GM20431 (cell line): ENCODE results near the gene MAN1B1.
"Not testable (repeated sequence)": the region's sequence is repeated elsewhere in the genome, so short reads cannot be mapped to it uniquely, and the experiment has no call there.

ENCODE experiments used
- in situ Hi-C: fragments of 300-500 bp; cut with MseI, MboI; formaldehyde crosslinking; loops from one replicate; pipeline ENCODE4 v1.15.0; 2020; ENCODE audit warnings: low sequenced_read_pairs; ENCODE audit not compliant: unreplicated experiment

The MAN1B1 gene

DNA sequence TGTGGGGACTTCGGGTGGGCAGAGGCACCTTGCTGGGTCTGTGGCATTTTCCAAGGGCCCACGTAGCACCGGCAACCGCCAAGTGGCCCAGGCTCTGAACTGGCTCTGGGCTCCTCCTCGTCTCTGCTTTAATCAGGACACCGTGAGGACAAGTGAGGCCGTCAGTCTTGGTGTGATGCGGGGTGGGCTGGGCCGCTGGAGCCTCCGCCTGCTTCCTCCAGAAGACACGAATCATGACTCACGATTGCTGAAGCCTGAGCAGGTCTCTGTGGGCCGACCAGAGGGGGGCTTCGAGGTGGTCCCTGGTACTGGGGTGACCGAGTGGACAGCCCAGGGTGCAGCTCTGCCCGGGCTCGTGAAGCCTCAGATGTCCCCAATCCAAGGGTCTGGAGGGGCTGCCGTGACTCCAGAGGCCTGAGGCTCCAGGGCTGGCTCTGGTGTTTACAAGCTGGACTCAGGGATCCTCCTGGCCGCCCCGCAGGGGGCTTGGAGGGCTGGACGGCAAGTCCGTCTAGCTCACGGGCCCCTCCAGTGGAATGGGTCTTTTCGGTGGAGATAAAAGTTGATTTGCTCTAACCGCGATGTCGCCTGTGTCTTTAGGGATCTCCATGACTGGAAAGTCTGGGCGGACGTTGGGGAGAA lies 21.9 kb downstream of the MAN1B1 start:
- in situ Hi-C loops: loop anchor here (10.0 kb wide), 1 partner anchor 126 kb away; the partner anchor contains the start of gene SLC34A3

- in situ Hi-C loops: loop anchor here (10.0 kb wide), 1 partner anchor 125 kb away; the partner anchor contains the start of gene SLC34A3
Observed at GRCh38 chr9:137109250-137110146, 22.7 kb downstream of the MAN1B1 start.

DNA sequence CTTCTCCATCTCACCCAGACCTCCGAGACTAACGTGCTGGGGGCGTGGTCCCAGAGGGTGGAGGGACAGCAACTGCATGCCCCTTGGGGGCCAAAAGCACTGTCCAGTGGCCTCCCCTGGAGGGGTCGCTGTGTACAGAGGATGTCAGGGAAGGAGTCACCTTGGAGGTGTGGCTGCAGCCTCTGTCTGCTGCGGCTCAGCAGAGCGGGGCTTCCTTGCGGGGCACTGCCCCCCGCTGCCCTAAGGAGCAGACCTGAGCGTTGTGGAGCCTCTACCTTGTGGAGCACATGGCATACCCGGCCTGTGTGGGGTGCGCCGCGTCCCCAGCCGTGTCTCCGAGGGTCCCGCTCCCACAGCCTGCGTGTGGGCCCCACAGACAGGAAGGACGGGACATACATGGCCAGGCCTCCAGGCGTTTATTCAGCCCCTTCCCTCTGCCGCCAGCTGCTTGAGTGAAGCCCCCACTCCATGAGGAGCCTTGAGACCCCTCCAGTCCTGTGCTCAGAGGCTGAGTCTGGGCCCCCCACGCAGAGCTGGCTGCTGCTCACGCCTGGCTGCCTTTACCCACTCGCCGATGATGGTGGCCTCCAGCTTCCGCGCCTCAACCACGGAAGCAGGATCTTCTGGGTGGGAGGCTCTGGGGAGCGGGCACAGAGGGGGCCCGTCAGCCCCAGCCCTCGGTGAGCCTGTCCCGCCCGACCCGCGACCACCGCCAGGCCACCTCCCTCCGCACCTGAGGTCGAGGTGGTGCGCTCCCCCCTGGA lies 23.5 kb downstream of the MAN1B1 start:
- in situ Hi-C loops: no loop called here

DNA sequence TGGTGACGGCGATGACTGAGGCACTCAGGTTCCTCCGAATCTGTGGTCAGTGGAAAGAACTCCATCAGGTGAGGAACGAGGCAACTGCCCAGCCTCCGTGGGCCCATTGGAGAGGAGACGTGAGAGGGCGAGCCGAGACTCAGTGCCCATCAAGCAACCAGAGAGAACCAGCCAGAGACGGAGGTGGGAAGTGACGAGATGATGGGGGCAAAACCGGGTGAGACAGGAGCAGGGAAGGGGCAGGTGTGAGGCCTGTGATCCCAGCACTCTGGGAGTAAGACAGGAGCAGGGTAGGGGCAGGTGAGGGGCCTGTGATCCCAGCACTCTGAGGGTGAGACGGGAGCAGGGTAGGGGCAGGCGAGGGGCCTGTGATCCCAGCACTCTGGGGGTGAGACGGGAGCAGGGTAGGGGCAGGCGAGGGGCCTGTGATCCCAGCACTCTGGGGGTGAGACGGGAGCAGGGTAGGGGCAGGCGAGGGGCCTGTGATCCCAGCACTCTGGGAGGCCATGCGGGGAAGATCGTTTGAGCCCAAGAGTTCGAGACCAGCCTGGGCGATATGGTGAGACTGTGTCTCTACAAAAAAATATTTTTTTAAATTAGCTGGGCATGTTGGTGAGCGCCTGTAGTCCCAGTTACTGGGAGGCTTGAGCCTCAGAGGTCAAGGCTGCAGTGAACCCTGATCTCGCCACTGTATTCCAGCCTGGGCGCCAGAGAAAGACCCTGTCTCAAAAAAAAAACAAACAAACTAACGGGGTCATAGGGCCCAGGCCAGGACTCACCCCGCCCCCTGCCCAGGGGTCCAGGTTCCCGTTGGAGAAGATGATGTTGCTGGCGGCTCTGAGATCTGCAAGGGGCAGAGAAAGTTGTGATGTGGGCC lies 24.4 kb downstream of the MAN1B1 start:
- in situ Hi-C loops: no loop called here

DNA sequence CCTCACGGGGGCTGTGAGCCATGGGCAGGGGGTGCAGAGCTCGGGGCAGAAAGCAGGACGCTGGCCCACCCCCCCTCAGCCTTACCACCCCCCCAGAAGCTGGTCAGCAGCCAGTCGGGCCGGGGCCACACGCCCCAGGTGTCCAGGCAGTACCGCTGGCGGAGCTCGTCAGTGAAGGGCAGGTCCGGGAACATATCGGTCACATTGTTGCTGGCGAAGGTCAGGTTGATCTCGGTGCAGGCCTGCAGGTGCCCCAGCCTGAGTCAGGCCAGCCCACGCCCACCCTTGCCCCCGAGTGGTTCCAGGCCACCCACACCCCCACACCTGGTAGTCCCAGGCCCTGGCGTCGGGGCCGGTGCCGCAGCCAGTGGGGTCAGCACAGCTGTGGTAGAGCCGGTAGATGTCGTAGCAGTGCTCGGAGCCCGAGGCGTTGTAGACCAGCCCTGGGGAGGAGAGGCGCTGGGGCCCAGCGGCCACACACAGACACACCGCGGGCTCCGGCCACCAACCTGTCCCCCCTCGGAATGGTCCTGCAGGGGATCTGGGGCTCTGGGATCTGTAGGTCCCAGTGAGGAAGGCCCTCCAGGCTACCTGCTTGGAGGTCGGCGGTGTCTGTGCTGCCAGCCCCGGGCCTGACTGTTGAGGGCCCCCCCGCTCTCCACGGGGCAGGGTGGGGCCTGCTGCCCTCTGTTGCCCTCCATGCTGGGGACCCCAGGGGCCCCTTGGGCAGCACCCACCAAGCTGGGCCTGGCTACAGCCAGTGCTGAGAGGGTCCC lies 25.2 kb downstream of the MAN1B1 start:
- in situ Hi-C loops: no loop called here

GRCh38 chr9:137112564-137113384 lies 26.0 kb downstream of the MAN1B1 start:
- in situ Hi-C loops: no loop called here

GRCh38 chr9:137113385-137114159 lies 26.8 kb downstream of the MAN1B1 start:
- in situ Hi-C loops: no loop called here

DNA sequence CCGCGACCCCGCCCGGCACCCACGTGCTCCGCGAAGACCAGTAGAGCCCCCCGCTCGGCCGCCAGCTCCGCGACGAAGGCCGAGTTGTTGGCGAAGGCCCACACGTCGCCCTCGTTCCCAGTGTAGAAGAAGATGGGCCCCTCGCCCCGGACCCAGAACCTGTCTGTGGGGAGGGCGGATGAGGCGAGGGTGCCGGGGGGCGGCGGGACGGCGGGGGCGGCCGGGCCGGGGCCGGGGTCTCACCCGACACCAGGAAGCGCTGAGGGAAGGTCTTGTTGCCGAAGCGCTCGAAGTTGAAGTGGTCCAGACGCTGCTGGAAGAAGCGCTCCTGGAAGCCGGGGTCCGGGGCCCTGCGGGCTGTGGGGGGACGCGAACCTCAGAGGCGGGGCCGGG lies 27.4 kb downstream of the MAN1B1 start:
- in situ Hi-C loops: no loop called here

DNA sequence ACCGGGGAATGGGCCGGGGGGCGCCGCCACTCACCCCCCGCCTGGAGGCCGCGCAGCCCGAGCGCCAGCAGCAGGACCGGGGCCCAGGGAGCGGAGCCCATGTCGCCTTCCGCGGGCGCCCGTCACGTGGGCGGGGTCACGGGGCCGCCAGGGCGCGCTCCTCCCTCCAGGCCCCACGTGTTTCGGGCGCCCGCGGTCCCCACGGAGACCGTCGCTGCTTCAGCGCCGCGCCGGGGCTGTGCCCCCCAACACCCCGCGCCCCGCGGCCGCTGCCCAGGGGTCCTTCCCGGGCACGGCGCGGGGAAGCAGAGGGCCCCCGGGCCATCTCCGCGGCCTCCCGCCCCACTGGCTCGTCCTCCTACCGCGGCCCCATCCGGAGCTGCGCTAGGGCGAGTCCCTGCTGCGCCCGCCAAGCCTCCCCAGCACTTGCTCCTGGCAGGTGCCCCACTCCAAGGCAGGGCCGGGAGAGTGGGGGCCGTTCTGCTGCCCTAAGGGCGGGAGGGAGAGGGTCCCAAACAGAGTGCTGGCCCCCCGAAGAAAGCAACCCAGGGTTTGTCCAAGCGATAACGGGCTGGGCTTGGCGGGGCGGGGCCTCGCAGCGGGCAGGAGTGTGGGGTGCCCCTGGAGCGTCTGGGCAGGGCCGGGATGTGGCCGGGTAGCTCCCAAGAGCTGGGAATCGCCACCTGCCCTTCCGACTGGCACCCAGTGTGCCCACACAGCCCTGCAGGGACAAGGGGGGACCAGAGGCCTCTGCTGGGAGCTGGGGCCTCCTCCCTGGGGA lies 28.0 kb downstream of the MAN1B1 start, which contains the start of gene DPP7:
Gene DPP7 (minus strand): TSS at position 121 of the 781 bp plus-strand sequence. CDS start 20 bp downstream, at position 101.
- in situ Hi-C loops: no loop called here

DNA sequence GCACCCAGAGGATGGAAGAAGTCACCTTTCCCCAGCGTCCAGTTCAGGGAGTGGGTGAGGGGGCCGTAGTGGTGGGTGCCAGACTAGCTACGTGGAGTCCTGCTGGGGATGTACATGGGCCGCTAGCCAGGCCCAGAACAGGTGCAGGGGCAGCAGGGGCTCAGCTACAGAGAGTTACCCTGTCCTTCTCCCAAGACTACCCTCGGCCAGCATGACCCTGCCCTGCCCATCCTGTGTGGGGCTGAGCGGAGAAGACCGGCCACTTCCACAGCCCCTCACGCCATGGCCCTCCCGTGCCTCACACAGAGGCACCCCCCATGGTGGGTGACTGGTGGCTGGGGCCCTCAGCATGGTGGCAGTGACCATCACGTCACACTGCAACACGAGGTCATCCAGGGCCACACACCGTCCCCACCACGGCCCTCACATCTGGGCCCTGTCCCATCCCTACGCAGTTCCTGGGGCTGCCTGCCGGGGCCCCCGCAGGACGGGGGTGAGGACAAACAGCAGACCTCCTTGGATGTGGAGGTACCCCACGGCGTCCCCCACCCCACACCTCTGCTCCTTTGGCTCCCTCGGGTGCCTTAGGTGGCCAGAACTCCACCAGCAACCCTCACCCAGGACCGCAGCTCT lies 28.7 kb downstream of the MAN1B1 start:
- in situ Hi-C loops: no loop called here

GRCh38 chr9:137116027-137116507 lies 29.3 kb downstream of the MAN1B1 start:
- in situ Hi-C loops: no loop called here

GRCh38 chr9:137116728-137117127 lies 29.9 kb downstream of the MAN1B1 start:
- in situ Hi-C loops: no loop called here

DNA sequence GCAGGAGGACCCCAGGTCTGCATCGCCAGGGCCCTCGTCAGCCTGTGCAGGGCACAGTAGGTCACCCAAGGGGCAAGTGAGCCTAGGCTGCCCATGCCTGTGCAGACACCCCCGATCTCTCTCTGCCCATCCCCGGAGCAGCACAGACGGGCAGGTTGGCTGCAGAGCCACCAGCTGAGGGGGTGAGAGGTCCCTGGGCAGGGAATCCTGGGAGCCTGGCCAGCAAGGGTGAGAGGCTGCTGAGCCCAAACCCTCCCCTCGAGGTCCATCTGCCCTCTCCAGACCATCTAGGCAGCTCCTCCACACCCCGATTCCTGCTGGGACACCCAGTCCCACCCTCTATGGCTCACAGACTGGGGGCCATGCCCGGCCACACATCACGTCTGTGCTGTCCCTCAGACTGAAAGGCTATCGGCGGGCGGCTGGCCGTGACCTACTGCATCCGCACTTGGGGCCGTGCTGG lies 30.5 kb downstream of the MAN1B1 start:
- in situ Hi-C loops: no loop called here

DNA sequence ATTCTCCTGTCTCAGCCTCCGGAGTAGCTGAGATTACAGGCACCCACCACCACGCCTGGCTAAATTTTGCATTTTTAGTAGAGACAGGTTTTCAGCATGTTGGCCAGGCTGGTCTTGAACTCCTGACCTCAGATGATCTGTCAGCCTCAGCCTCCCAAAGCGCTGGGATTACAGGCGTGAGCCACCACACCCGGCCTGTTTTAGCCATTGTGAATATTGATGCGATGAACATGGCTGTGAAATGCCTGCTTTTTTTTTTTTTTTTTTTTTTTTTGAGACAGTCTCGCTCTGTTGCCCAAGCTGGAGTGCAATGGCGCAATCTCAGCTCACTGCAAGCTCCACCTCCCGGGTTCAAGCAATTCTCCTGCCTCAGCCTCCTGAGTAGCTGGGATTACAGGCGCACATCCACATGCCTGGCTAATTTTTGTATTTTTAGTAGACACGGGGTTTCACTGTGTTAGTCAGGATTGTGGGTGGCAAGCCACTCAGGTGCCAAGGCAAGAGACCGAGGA lies 31.4 kb downstream of the MAN1B1 start:
- in situ Hi-C loops: not testable (repeated sequence)
